Activated CD8-positive, alpha-beta memory T cell treated with anti-CD3 and anti-CD28 coated beads, Interleukin-2, amount 10 ng/mL, durations not matched to agents 7 days and 5 days (primary cell): ENCODE results near the gene WNT2B. TPM values are rescaled to one million over a fixed set of nuclear protein-coding genes. Genes with fewer than 3 reads are reported as not detected.
"Not testable (repeated sequence)": the region's sequence is repeated elsewhere in the genome, so short reads cannot be mapped to it uniquely, and the experiment has no call there.

Experiments
- ATAC-seq: fragments of 150-1000 bp; cut with Tn5 transposase; one replicate; pipeline ENCODE4 v1.10.0; 2021; ENCODE audit warnings: moderate library complexity
- CTCF ChIA-PET: fragments of 350-600 bp; sonication (Branson Sonifier 250); formaldehyde crosslinking; loops from one replicate; lab custom pipeline; 2021; ENCODE audit warnings: antibody characterized with exemption; lab: Charles Lee
- DNase-seq: peaks from one replicate; pipeline ENCODE4 v3.0.0-alpha.2; 2020
- H3K27ac Mint-ChIP-seq: one replicate; pipeline ENCODE4 v1.8.0; 2021; ENCODE audit warnings: mild to moderate bottlenecking, mixed read lengths
- H3K27me3 Mint-ChIP-seq: one replicate; pipeline ENCODE4 v1.8.0; 2021; ENCODE audit warnings: mixed read lengths
- H3K36me3 Mint-ChIP-seq: one replicate; pipeline ENCODE4 v1.8.0; 2021; ENCODE audit warnings: mild to moderate bottlenecking, mixed read lengths
- H3K4me1 Mint-ChIP-seq: one replicate; pipeline ENCODE4 v1.8.0; 2021; ENCODE audit warnings: mixed read lengths
- H3K4me3 Mint-ChIP-seq: one replicate; pipeline ENCODE4 v1.8.0; 2021; ENCODE audit warnings: mild to moderate bottlenecking, moderate library complexity, mixed read lengths
- H3K9me3 Mint-ChIP-seq: one replicate; pipeline ENCODE4 v1.8.0; 2022; ENCODE audit warnings: low read depth, mixed read lengths
- total RNA-seq, 2 experiments: library from RNA; stranded (reverse); gene quantifications; one replicate each; pipeline ENCODE4 v1.2.3, GENCODE V29; 2021

The WNT2B gene
- total RNA-seq, 2 experiments from 2014 or later: 0.07 to 0.12 TPM

DNA sequence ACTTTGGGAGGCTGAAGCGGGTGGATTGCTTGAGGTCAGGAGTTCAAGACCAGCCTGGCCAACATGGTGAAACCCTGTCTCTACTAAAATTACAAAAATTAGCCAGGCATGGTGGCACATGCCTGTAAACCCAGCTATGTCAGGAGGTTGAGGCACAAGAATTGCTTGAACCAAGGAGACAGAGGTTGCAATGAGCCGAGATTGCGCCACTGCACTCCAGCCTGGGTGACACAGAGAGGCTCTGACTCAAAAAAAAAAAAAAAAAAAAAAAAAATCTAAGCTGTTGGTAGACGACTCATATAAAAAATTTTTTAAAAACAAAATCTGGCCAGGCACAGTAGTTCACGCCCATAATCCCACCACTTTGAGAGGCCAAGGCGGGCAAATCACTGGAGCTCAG, 21.1 kb upstream of the WNT2B start:
- CTCF ChIA-PET: interaction anchor here (1.0 kb wide), 1 partner anchor 21 kb away, joined by 4 read pairs; no protein-coding TSS in a partner anchor
- ATAC-seq, H3K36me3 Mint-ChIP-seq, H3K9me3 Mint-ChIP-seq, H3K4me1 Mint-ChIP-seq, DNase-seq, H3K4me3 Mint-ChIP-seq, H3K27ac Mint-ChIP-seq: not testable (repeated sequence)
- H3K27me3 Mint-ChIP-seq: peaks cover 19% of the 10 kb centered on the region

- CTCF ChIA-PET: interaction anchor here (1.0 kb wide), 1 partner anchor 22 kb away, joined by 4 read pairs; no protein-coding TSS in a partner anchor
- no peak for ATAC-seq
- no peak overlapping the region for H3K27ac Mint-ChIP-seq
These were observed 20.6 kb upstream of the WNT2B start for GRCh38 chr1:112488141-112488540.

GRCh38 chr1:112492076-112492475, 16.7 kb upstream of the WNT2B start:
- Mint-ChIP-seq H3K4me1 (peaks cover 4% of the 10 kb centered on the region), H3K27ac (no peak overlapping the region), H3K9me3 (no peaks in the 10 kb centered on the region), H3K4me3 (no peak overlapping the region), H3K27me3 (peaks cover 25% of the 10 kb centered on the region), H3K36me3 (no peaks in the 10 kb centered on the region)
- ATAC-seq (no peak), DNase-seq (no peak)
- CTCF ChIA-PET: interaction anchor here (1.6 to 2.7 kb wide), 3 partner anchors 10 to 122 kb away, joined by 4 to 8 read pairs (median 5); no protein-coding TSS in a partner anchor

More at GRCh38 chr1:112488141-112488540, 20.6 kb upstream of the WNT2B start:
- no peaks in the 10 kb centered on the region for H3K4me1 Mint-ChIP-seq
- no peaks in the 10 kb centered on the region for H3K36me3 Mint-ChIP-seq
- peaks cover 22% of the 10 kb centered on the region for H3K27me3 Mint-ChIP-seq
- no peak overlapping the region for H3K4me3 Mint-ChIP-seq
- DNase-seq: no peak
- no peaks in the 10 kb centered on the region for H3K9me3 Mint-ChIP-seq

GRCh38 chr1:112493351-112493750, 15.4 kb upstream of the WNT2B start:
- no peaks in the 10 kb centered on the region for H3K9me3 Mint-ChIP-seq
- ATAC-seq (no peak), DNase-seq (no peak)
- peaks cover 4% of the 10 kb centered on the region for H3K4me1 Mint-ChIP-seq
- H3K36me3 Mint-ChIP-seq: no peaks in the 10 kb centered on the region
- CTCF ChIA-PET: interaction anchor here (1.6 to 2.7 kb wide), 3 partner anchors 9 to 121 kb away, joined by 4 to 8 read pairs (median 5); no protein-coding TSS in a partner anchor
- H3K4me3 Mint-ChIP-seq: peak overlapping the region; percentile 3
- no peak overlapping the region for H3K27ac Mint-ChIP-seq
- H3K27me3 Mint-ChIP-seq: peaks cover 29% of the 10 kb centered on the region

DNA sequence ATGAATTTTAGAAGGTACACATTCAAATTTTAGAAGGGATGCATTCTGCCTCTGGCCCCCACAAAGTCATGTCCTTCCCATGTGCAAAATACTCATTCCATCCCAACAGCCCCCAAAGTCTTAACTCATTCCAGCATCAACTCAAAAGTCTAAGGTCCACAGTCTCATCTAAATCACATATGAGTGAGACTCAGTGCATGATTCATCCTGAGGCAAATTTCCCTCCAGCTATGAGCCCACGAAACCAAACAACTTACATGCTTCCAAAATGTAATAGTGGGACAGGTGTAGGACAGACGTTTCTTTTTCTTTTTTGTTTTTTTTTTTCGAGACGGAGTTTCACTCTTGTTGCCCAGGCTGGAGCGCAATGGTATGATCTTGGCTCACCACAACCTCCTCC, 12.5 kb upstream of the WNT2B start:
- DNase-seq: no peak
- CTCF ChIA-PET: no interaction called here
- Mint-ChIP-seq H3K4me3 (no peak overlapping the region), H3K27ac (no peak overlapping the region), H3K4me1 (peaks cover 6% of the 10 kb centered on the region), H3K27me3 (peaks cover 44% of the 10 kb centered on the region), H3K36me3 (no peaks in the 10 kb centered on the region), H3K9me3 (no peaks in the 10 kb centered on the region)
- no peak for ATAC-seq

GRCh38 chr1:112501810-112502641, 6.7 kb upstream of the WNT2B start:
- no peak overlapping the region for H3K27ac Mint-ChIP-seq
- peak; percentile 78 for ATAC-seq
- H3K27me3 Mint-ChIP-seq: peaks cover 72% of the 10 kb centered on the region

GRCh38 chr1:112502826-112503225, 5.9 kb upstream of the WNT2B start:
- ATAC-seq (no peak), DNase-seq (no peak)
- H3K4me1 Mint-ChIP-seq: peaks cover 13% of the 10 kb centered on the region
- no peaks in the 10 kb centered on the region for H3K9me3 Mint-ChIP-seq
- H3K4me3 Mint-ChIP-seq: no peak overlapping the region
- CTCF ChIA-PET: interaction anchor here (1.0 to 5.0 kb wide), 13 partner anchors 11 to 570 kb away, joined by 3 to 66 read pairs (median 9); partner anchors contain the start of genes LRIG2, MOV10 and PPM1J
- no peaks in the 10 kb centered on the region for H3K36me3 Mint-ChIP-seq
- H3K27me3 Mint-ChIP-seq: peaks cover 78% of the 10 kb centered on the region
- no peak overlapping the region for H3K27ac Mint-ChIP-seq

More at GRCh38 chr1:112501810-112502641, 6.7 kb upstream of the WNT2B start:
- no peaks in the 10 kb centered on the region for H3K9me3 Mint-ChIP-seq
- peak overlapping the region; percentile 49 for H3K4me3 Mint-ChIP-seq
- peak; percentile 68 for DNase-seq
- peaks cover 9% of the 10 kb centered on the region for H3K4me1 Mint-ChIP-seq
- CTCF ChIA-PET: interaction anchor here (0.7 to 5.0 kb wide), 31 partner anchors 10 to 571 kb away, joined by 3 to 66 read pairs (median 4); partner anchors contain the start of genes CTTNBP2NL, LRIG2, MOV10 and PPM1J
- no peaks in the 10 kb centered on the region for H3K36me3 Mint-ChIP-seq

GRCh38 chr1:112504001-112504660, 4.6 kb upstream of the WNT2B start:
- ATAC-seq (no peak), DNase-seq (no peak)
- Mint-ChIP-seq H3K27ac (no peak overlapping the region), H3K36me3 (no peaks in the 10 kb centered on the region), H3K4me3 (no peak overlapping the region), H3K27me3 (peaks cover 74% of the 10 kb centered on the region), H3K4me1 (peaks cover 13% of the 10 kb centered on the region), H3K9me3 (no peaks in the 10 kb centered on the region)
- CTCF ChIA-PET: interaction anchor here (5.0 kb wide), 1 partner anchor 111 kb away, joined by 66 read pairs; no protein-coding TSS in a partner anchor

- DNase-seq: no peak
- H3K4me3 Mint-ChIP-seq: no peak overlapping the region
- ATAC-seq: no peak
- peaks cover 73% of the 10 kb centered on the region for H3K27me3 Mint-ChIP-seq
- CTCF ChIA-PET: interaction anchor here (1.1 to 5.0 kb wide), 2 partner anchors 111 to 210 kb away, joined by 3 to 66 read pairs; no protein-coding TSS in a partner anchor
- peaks cover 16% of the 10 kb centered on the region for H3K4me1 Mint-ChIP-seq
- no peaks in the 10 kb centered on the region for H3K9me3 Mint-ChIP-seq
- H3K36me3 Mint-ChIP-seq: no peaks in the 10 kb centered on the region
- H3K27ac Mint-ChIP-seq: no peak overlapping the region
These were observed 3.9 kb upstream of the WNT2B start for GRCh38 chr1:112504661-112505399.

DNA sequence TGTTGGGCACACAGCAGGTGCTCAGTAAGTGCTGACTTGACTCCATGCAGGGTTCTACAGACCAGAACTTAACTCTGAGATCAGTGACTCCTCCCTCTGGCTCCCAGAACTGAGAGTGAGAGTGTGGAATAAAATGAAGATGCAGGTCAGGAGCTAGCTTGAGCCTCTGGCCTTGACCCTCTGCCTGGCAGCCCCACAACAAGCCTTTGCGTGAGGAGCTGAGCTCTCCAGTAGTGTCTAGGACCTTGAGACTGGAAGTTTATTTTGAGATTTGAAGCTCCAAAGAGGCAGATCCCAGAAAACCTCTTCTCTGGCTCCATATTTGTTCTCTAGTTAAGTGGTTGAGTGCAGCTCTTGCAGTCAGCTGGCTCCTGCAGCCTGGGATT, 3.4 kb upstream of the WNT2B start:
- Mint-ChIP-seq H3K36me3 (no peaks in the 10 kb centered on the region), H3K27ac (no peak overlapping the region), H3K9me3 (no peaks in the 10 kb centered on the region), H3K27me3 (peaks cover 76% of the 10 kb centered on the region), H3K4me1 (peaks cover 16% of the 10 kb centered on the region), H3K4me3 (no peak overlapping the region)
- DNase-seq (no peak), ATAC-seq (no peak)
- CTCF ChIA-PET: interaction anchor here (1.1 kb wide), 1 partner anchor 209 kb away, joined by 3 read pairs; no protein-coding TSS in a partner anchor

DNA sequence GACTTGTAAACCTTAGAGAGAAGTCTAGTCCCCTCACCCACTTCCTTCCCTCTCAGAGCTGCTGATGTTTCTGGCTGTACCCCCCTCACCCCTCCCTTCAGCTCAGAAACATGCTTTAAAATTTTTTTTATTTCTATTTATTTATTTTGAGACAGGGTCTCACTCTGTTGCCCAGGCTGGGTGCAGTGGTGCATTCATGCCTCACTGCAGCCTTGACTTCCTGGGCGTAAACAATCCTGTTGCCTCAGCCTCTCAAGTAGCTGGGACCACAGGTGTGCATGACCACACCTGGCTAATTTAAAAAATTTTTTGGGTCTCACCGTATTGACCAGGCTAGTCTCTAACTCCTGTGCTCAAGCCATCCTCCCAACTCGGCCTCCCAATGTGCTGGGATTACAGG, 2.9 kb upstream of the WNT2B start:
- Mint-ChIP-seq H3K4me1 (peaks cover 16% of the 10 kb centered on the region), H3K36me3 (no peaks in the 10 kb centered on the region), H3K27me3 (peaks cover 79% of the 10 kb centered on the region), H3K4me3 (no peak overlapping the region), H3K27ac (no peak overlapping the region), H3K9me3 (no peaks in the 10 kb centered on the region)
- CTCF ChIA-PET: interaction anchor here (1.1 kb wide), 1 partner anchor 209 kb away, joined by 3 read pairs; no protein-coding TSS in a partner anchor
- ATAC-seq (no peak), DNase-seq (no peak)

GRCh38 chr1:112506306-112506705, 2.5 kb upstream of the WNT2B start:
- Mint-ChIP-seq H3K4me3 (no peak overlapping the region), H3K27ac (no peak overlapping the region), H3K9me3 (no peaks in the 10 kb centered on the region), H3K27me3 (peaks cover 76% of the 10 kb centered on the region), H3K36me3 (no peaks in the 10 kb centered on the region), H3K4me1 (peaks cover 14% of the 10 kb centered on the region)
- no peak for ATAC-seq
- CTCF ChIA-PET: no interaction called here
- no peak for DNase-seq
